GM19324 (cell line): ENCODE results near the gene PMPCA.

Experiments used
- ATAC-seq: cut with Tn5 transposase; IDR thresholded peaks from one replicate; pipeline ENCODE4 v1.9.1; 2021; ENCODE audit warnings: mild to moderate bottlenecking, moderate library complexity; ENCODE audit not compliant: unreplicated experiment, low FRiP score

Gene PMPCA, protein sequence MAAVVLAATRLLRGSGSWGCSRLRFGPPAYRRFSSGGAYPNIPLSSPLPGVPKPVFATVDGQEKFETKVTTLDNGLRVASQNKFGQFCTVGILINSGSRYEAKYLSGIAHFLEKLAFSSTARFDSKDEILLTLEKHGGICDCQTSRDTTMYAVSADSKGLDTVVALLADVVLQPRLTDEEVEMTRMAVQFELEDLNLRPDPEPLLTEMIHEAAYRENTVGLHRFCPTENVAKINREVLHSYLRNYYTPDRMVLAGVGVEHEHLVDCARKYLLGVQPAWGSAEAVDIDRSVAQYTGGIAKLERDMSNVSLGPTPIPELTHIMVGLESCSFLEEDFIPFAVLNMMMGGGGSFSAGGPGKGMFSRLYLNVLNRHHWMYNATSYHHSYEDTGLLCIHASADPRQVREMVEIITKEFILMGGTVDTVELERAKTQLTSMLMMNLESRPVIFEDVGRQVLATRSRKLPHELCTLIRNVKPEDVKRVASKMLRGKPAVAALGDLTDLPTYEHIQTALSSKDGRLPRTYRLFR

DNA sequence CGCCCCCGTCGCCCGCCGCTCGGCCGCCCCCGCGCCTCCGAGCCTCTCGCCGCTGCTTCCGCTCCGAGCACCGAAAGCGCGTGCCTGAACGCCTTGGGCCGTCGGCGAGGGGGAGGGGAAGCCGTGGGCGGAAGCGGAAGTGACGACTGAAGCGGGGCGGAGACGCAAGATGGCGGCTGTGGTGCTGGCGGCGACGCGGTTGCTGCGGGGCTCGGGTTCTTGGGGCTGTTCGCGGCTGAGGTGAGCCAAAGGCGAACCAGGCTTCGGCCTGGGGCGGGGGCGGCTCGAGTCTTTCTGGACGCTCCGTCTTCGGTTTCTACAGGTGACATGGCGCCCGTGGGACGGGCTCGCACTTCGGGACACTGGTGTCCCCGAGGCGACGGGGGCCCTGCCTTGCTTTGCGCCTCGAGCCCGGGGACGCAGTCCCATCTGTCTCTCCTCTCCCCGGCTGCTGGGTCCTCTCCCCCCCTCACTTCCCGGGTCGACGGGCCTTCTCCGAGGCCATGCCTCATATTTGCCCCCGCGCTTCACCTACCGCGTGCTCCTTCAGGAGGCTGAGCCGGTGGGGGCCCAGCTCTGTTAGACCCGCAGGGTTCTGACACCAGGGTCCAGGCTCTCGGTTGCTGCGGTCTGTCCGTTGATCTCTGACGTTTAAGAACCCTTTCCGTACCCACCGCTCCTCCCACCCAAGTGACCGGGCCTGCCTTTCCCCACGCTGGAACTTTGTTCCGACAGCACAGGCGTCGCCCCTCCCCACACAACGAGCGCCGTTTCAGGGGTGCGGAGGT is at the start of gene PMPCA, which contains the start of gene ENTR1:
Gene PMPCA, plus strand, starts transcription at position 159 of the 788 bp plus-strand sequence. Its CDS starts 11 bp downstream, at position 170.
Gene ENTR1, minus strand, starts transcription at position 115 of the 788 bp plus-strand sequence. CDS start 217 bp downstream, outside the sequence.
- ATAC-seq: peak; percentile 79

DNA sequence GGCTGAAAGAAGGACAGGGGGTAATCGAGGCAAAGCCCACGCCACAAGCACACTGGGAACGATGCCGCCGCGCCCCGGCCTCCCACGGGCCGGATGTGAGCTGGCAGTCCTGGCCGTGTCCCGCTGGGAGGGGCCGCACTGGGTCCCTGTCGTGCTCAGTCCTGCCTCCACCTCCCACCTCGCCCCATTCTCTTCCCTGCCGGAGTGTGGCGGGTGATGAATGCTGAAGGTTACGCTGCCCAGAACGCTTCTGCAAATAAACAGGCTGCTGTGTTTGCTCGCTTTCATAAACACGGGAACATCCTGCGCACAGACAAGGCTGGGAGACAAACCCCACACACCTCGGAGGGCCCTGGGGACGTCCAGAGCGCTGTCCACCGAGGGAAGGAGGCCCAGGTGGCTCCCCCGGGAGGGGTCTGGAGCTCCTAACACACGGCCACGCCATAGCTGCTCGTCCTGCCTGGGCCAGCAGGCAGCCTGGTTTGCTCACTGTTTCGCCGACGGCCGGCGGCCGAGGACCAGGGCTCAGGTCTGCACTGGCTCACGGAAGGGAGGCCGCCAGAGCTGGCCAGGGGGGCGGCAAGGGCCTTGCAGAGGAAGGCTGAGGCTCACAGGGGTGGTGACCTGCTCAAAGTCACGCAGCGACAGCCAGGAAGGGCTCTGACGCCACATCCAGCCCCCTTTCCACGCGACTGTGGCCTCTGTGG is 49.3 kb upstream of the PMPCA start:
- ATAC-seq: no peak

DNA sequence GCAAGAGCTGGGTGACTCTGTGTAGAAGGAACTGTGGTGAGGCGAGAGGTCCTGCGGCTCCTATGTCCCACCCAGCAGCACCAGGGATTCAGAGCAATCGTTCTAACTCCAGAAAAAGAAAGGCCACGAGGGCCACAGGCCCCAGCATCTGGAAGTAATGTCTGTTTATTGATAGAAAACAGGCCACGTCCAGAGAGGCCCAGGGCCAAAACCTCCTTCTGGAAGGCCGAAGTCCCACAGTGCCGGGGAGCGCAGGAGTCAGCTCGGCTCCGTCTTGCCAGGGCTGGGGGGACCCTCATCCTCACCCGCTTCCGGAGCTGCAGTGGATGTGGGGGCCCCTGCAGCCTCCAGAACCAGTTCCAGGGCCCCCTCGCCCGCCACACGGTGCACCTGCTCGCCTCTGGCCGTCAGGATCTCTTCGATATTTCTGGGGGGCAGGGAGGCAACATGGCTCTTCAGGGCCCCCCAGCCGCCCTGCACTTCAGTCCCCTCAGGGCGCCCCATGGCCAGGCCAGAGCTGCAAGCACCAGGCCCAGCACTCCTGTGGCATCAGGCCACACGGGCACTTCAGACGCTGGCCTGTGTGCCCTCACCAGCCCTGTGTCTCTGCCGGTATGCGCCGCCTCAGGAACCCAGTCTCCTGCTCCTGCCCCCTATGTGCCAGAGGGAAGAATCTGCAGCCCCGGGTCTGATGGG is 48.6 kb upstream of the PMPCA start:
- ATAC-seq: no peak

DNA sequence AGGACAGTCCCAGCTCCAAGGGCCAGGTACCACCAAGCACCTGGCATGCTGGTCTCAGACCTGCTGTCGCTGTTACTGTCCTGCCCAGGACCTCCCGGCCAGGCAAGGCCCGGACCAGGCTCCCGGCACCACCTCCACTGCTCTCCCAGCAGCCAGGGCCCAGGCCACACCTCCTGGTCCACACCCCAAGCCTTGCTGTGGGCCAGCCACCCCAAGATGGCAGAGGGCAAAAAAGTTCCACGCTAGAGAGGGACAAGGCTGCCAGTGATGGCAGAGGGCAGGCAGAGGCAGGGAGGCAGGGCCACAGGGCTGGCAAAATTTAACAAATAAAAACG is 48.0 kb upstream of the PMPCA start:
- ATAC-seq: no peak

DNA sequence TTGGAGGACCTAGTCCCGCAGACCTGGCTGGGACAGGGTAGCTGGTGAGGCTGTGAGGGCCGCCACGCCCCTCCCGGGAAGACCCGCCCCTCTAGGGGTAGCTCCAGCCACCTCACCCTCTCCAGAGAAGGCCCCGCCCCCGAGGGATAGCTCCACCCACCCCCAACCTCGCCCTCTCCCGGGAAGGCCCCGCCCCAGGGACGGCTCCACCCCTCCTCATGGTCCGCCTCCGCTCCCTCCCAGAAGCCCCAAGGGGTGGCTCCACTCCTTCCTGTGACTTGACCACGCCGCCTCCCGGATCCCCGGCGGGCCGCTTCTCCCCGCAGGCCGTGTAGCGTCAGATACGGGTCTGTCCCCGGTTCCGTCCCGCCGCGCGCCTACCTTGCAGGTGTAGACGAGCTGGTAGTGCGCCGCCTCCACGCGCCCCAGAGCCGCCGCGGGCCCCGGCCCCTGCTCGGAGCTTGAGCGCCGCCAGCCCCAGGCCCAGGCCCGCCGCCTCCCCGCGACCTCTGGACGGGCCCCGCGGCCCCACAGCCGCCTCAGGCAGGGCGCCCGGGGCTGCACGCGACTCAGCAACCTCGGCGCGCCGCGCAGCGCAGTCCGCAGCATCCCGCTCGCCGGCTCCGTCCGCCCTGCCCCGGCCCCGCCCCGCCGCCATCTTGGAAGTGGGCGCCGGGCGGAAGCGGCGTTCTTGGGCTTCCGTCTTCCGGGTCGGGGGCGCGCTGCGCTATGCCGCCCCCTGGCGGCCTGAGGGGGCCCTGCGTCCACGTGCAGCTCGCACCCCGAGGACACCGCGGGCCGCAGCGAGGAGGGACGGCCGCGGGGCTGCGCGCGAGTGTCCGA is 47.1 kb upstream of the PMPCA start, which contains the start of gene DNLZ:
Gene DNLZ, minus strand, starts transcription at position 639 of the 843 bp plus-strand sequence. Its CDS starts 30 bp downstream, at position 609.
- ATAC-seq: peak; percentile 81

DNA sequence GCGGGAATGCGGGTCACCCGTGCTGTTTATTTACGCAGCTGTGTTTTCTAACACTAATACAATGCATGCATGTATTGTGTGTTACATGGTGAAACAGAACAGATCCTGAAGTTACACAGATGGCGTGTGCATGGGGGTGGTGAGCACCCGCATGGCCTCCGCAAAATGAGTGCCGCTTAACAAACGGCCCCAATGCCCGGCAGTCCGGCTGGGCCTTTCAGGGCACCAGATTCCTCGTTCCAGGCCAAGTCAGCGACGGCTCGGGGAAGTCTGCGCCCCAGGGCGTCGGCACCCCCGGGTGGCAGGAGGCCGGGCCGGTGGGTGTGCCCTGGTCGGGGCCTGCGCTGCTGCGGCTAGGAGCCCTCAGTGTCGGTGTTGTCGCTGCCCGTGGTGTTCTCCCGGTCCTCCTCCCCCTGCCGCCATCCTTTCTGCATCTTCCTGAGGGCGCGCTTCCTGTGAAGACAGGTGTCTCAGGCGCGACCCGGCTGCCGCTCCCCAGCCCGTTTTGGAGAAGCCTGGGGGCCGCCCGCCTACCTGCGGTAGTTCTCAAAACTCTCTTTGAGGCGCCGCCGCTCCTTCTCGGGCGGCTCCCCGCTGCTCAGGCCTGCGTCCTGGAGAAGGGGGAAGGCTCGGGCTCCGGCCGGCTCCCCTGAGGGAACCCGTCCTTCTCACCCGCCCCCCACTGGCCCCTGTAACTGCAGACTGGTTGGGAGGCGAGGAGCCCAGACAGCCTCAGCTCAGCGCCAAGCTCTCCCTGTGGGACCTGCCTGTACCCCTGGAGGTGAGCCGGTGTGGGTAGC is 46.3 kb upstream of the PMPCA start:
- ATAC-seq: no peak

DNA sequence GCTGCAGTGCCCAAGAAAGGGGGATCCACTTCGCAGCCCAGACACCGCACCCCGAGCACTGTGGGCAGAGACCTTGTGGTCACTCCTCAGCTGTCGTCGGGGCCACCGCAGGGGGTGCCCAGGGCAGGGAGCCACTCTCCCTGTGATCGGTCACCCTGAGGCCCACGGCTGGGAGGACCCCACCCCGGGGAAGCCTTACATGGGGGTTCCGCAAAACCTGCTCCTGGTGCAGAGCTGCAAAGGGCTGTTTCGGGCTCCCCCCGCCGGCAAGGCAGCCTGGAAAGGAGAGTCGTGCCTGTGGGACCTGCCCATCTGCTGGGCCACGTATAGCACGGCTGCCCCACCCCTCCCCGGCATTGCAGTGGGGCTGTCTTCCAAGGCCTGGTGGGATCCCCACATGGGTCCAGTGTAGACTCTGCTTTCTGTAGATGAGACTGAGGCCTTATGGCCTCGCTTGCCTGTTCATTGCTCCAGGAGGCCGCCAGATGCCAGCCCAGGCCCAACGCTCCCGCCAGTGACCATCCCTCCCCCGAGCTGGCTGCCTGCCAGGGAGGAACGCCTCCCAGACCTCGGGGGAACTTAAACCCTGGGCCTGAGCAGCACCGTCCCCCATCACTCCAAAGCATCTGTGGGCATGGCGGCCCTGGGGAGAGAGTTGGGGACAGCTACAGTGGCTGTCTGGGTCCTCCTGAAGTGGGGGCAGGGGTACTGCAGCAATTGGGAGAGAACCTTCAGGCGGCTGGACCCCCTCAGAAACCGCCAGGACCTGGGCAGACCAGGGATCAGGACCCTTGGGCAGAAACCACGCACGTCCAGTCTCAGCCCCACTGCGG is 45.3 kb upstream of the PMPCA start:
- no peak for ATAC-seq

DNA sequence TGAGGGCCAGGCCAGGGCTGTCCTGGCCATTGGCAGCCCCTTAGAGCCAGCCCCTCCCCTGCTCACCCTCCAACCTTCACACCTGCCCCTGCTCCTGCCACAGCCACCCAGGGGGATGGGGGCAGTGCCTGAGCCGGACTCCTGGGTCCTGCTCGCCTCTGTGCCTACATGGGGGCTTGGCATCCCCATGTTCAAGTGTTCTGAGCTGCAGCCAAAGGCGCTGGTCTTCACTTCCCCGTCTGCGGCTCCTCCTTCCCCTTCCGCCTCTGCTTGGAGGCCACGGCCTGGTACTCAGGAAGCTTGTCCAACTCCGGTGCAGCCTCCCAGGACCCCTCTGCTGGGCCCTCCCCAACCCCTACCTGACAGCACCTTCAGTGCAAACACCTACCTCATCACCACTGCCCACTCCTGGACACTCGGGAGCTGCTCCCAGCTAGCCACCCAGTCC is 44.7 kb upstream of the PMPCA start:
- ATAC-seq: no peak

DNA sequence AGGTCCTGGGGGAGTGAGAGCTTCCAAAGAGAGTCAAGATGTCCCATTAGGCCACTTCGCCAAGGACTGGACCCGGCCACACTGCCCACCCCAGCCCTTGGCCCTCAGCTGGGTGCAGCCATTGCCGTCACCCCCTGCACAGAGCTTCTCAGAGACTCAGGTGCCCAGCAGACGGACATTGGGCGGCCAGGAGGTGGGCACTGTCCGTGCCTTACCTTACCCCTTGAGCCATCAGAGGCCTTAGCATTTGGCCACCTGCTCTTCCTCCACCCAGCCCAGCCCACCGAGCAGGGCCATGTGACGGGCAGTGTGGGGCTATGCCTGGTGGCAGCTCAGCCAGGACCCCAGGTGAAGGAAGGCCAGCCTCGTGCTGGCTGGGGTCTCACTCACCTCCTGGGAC is 43.6 kb upstream of the PMPCA start:
- no peak for ATAC-seq

DNA sequence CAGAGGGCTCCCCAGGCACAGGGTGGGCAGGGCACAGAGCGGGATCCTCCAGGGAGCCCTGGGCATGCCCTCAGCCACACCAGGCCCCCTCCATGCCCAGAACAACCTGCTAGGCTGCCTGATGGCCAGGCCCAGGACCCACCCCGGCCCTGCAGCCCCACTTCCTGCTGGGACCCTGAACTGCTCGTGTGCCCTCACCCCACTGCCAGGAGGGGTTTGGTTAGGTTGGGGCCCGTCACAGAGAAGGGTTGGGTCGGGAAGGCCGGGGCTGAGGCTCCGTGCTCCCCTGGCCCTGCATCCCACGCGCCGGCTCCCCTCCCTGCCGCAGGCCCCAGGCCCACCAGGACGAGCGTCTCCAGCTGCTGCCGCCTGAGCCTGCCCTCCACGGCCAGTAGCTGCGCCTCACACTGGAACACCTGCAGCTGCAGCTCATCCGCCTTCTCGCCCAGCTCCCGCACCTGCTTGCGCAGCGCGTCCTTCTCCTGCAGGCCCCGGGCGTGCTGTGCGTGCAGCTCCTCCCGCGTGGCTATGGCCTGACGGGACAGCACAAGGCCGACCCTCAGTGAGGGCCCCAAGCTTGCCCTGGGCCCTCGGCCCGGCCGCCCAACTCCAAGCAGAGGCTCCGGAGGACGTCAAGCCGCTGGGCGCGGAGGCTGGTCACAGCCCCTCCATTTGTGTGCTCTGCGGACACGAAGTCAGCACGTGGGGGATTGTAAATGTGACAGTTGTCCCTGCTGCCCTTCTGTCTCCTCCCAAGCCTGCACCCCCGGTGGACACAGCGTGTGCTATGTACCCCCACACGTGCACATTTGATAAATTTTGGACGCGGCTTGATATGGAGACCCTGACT is 42.9 kb upstream of the PMPCA start:
- ATAC-seq: no peak

DNA sequence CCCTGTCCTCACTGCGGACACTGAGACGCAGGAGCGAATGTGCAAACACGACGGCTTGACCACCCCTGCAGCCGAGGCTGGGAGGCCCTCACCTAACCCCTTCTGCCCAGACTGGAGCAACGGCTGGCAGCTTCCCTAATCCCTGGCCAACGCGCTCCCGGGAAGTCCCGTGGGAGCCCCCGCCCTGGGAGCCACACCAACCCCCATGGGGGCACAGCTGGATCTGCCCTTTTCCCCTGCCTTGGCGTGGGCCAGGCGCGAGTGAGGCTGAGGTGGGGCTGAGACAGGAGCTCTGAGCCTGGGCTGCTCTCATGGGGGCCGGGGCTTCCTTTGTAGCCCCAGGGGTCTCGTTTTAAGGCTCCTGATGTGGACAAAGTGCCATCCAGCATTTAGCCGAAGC is 42.3 kb upstream of the PMPCA start:
- ATAC-seq: no peak

DNA sequence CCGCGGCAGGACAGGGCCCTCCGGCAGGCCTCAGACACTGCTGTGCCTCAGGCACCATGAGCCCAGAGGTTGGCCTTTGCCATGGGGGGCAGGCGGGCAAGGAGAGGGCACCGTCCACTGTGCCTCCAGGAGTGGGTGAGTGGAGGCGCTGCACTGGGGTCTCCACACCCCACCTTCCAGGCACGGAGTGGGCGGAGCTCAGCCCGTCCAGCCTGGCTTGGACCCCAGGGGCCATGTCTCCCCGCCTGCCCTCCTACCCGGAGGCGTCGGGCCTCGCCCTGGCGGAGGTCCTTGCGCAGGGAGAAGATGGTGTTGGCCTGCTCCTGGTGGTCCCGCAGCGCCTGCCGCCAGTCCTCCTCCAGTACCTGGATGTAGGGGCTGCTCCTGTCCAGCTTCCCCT is 40.4 kb upstream of the PMPCA start:
- ATAC-seq: no peak

DNA sequence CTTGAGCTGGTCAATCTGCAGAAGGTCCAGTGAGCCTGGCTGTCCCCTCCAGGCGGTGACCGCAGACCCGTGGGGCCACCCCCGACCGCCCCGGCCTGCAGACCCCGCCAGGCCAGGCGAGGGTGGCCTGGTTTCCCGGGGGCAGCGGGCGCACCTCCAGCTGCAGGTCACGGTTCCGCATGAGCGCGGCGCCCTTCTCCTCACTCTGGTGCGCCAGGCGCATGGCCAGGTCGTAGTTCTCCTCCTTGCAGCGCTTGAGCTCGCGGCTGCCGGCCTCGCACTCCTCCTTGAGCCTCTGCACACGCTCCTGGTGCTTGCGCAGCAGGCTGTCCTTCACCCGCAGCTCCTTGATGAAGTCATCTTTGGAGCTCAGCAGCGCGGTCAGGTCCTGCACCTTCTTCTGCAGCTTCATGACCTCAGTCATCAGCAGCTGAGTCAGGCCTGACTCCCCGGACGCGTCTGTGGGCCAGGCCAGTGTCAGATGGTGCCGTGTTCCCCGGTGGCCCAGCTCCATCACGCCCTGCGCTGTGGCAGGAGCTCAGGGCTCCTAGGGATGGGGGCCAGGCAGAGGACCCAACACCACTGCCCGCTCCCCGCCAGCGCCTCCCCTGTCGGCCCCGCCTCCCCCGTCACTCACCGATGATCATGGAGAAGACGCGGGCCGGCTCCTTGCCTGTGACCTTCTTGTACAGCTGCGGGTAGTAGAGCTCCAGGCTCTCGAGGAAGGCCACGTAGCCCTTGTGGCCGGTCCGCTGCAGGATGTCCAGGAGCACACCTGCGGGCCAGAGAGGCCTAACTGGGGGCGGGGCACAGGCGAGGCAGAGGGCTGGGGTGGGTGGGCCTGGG is 39.5 kb upstream of the PMPCA start:
- no peak for ATAC-seq

DNA sequence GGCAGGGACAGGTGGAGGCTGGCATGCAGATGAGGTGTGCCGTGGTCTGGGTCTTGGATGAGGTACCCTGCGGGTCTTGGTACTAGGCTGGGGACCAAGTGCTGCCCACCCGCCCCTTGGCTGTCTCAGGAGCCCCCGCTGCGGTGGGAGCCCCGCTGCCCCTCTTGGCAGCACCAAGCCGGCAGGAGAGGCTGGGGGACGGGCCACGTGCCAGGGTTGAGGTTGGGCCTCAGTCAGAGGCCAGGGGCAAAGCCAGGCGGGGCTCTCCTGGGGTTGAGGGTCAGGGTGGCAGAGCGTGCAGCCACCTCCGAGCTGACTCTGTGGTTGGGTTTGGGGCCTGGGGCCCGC is 39.0 kb upstream of the PMPCA start:
- no peak for ATAC-seq

DNA sequence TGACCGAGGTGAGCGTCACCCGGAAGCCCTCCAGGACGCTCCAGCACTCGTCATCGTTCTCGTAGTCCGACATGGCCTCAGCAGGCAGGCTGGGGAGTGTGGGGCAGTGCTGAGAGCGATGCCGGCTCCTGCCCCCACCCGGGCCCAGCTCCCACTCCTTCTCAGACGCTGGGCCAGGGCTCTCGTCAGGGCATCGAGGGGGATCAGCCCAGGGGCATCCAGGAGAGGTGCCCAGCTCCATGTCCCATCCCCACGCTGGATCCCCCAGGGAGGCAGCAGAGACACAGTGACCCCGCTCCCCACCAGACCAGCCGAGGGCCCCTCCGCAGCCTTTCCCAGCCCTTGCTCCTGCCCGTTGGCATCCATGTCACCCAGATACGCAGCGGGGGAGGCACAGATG is 38.5 kb upstream of the PMPCA start:
- ATAC-seq: no peak
